Heart right ventricle (tissue), 16 donors: ENCODE results near the gene ELMO1. TPM values are rescaled to one million over a fixed set of nuclear protein-coding genes. Genes with fewer than 3 reads are reported as not detected.
A peak's percentile ranks its signal among the peaks of the same experiment; 100 is the strongest.

Source experiments
- ATAC-seq, 8 donors: fragments of 200-7000 bp; cut with Tn5 transposase; one replicate each; pipeline ENCODE4 v1.9.1; 2020; ENCODE audit warnings: mild to moderate bottlenecking in 8 of 8, moderate library complexity in 8 of 8, moderate number of reproducible peaks in 1 of 8
- DNase-seq, 2 donors: peaks; one replicate each; pipeline ENCODE4 v3.0.0-alpha.2; 2020
- H3K27ac ChIP-seq, 10 donors: fragments of 200-600 bp; sonication (generic) in 2 of 10; one replicate each; pipeline versions ENCODE4 v1.5.0 to v1.8.0; 2020 to 2022; ENCODE audit warnings: mild to moderate bottlenecking in 3 of 10
- H3K27me3 ChIP-seq, 7 donors: fragments of 200-600 bp; one replicate each; pipeline ENCODE4 v1.8.0; 2021 to 2022; ENCODE audit warnings: mild to moderate bottlenecking in 2 of 7
- H3K36me3 ChIP-seq, 9 donors: fragments of 200-600 bp; sonication (generic) in 1 of 9; one replicate each; pipeline versions ENCODE4 v1.5.0 to v1.8.0; 2020 to 2022; ENCODE audit warnings: mild to moderate bottlenecking in 2 of 9
- H3K4me1 ChIP-seq, 9 donors: fragments of 200-600 bp; sonication (generic) in 1 of 9; one replicate each; pipeline versions ENCODE4 v1.5.0 to v1.8.0; 2020 to 2022; ENCODE audit warnings: mild to moderate bottlenecking in 4 of 9
- H3K4me3 ChIP-seq, 10 donors: fragments of 200-600 bp; sonication (generic) in 2 of 10; one replicate each; pipeline versions ENCODE4 v1.5.0 to v1.8.0; 2020 to 2022; ENCODE audit warnings: mild to moderate bottlenecking in 7 of 10, moderate library complexity in 2 of 10
- H3K9me3 ChIP-seq, 11 donors: fragments of 200-600 bp in 10 of 11; sonication (generic) in 2 of 11; one replicate each; pipeline versions ENCODE4 v1.5.0 to v1.8.0; 2013 to 2022; ENCODE audit warnings: mild to moderate bottlenecking in 2 of 11, control low read depth in 1 of 11, moderate library complexity in 1 of 11
- CTCF ChIP-seq, 9 donors: fragments of 200-600 bp; sonication (generic) in 2 of 9; IDR thresholded peaks; one replicate each; pipeline versions ENCODE4 v1.5.0 to v1.8.0; 2021 to 2022; ENCODE audit warnings: antibody characterized with exemption in 9 of 9, mild to moderate bottlenecking in 5 of 9, moderate library complexity in 1 of 9
- WGBS, 2 donors: extraction: QIAGEN DNeasy Blood & Tissue Kit; methylation state at CpG; one replicate each; pipeline ENCODE4 v1.1.7; 2013; ENCODE audit warnings: inconsistent platforms in 1 of 2; 5-methylcytosine and 5-hydroxymethylcytosine counted together
- intact Hi-C, 10 donors: fragments of 100-400 bp; cut with DNase I; formaldehyde crosslinking; loops; one replicate each; pipeline versions ENCODE4 v1.11.1 to v1.14.2; 2022
- polyA plus RNA-seq, 2 donors: library from polyadenylated mRNA; stranded (reverse); fragments of 200-250 nt; gene quantifications; one replicate each; pipeline ENCODE4 v1.2.3, GENCODE V29; 2013
- total RNA-seq, 10 donors: library from RNA; stranded (reverse); fragmentation: NEBNext Ultra II Directional in 3 of 10; extraction: Animal tissue kit (Norgen Biotek cat#: 25700) in 3 of 10; gene quantifications; one replicate each; pipeline versions ENCODE4 v1.2.1 to v1.2.4, GENCODE V29; 2021 to 2023
- donor health status: Arrhythmogenic right ventricular cardiomyopathy.
- donor health status: ischemic (EF 13 %, LVEDD 7.1; RV severe dilation, severe dysfunction).
- donor health status: healthy with polysubstance abuse.
- donor health status: DM: no; HTN: yes; CAD: no.
- donor health status: DM: no; HTN: no; CAD: no.
- donor health status: ischemic (EF 25% LVEDD 6.9; RV normal size, moderate dysfunction).
- donor health status: ischemic (EF 25% LVEDD 5.7; RV mildly dilated, moderate dysfunction).
- donor health status: healthy.
- donor health status: DM: yes; HTN: yes; CAD: no.
- donor health status: Ischemic cardiomyopathy.
- donor health status: ischemic (EF 35%, LVEDD 5.7; RV mildly dilated, moderate dysfunction).
- donor health status: nonischemic (EF 11% LVEDD 7.7; RV severe dilation, severe dysfunction).
- donor health status: DM: yes; HTN: yes; CAD: no.
- donor health status: PGD.
- donor health status: ischemic (EF 29% LVEDD 5.4; RV normal size, mild dysfunction).
- donor health status: nonischemic (EF 23%, LVEDD 6.1; RV moderate dilation, normal function).

The ELMO1 gene
- total and polyA plus RNA-seq, 12 donors, result 8.5 to 18.0 (median 13.9) TPM

GRCh38 chr7:37040330-37040729 lies 408.3 kb downstream of the ELMO1 start:
- DNase-seq (no peak), ATAC-seq (no peak)
- 89 to 94% methylated on average over 4 of the region's 4 CpGs for WGBS, 2 donors
- no peak for TF ChIP-seq CTCF (IDR thresholded peaks at IDR 0.05)
- Histone ChIP-seq H3K9me3 (peaks cover 0 to 20% (median 12%) of the 10 kb centered on the region in 11 donors), H3K27ac (no peak overlapping the region), H3K4me1 (peaks cover 0 to 6% (median 0%) of the 10 kb centered on the region in 9 donors), H3K36me3 (peaks cover 0 to 8% (median 0%) of the 10 kb centered on the region in 9 donors), H3K4me3 (no peak overlapping the region), H3K27me3 (no peaks in the 10 kb centered on the region)
- intact Hi-C loops, result no loop called here

- TF ChIP-seq CTCF (IDR thresholded peaks at IDR 0.05), result no peak
- H3K27me3 ChIP-seq, result no peaks in the 10 kb centered on the region
- WGBS, 2 donors, result 86 to 87% methylated on average over 3 of the region's 3 CpGs
These were observed 409.4 kb downstream of the ELMO1 start for GRCh38 chr7:37039131-37039749.

GRCh38 chr7:37038706-37039105 lies 410.0 kb downstream of the ELMO1 start:
- Histone ChIP-seq H3K4me1 (peaks cover 0 to 8% (median 0%) of the 10 kb centered on the region in 9 donors), H3K4me3 (no peak overlapping the region), H3K36me3 (peaks cover 0 to 8% (median 0%) of the 10 kb centered on the region in 9 donors), H3K27ac (no peak overlapping the region), H3K9me3 (peaks cover 0 to 20% (median 12%) of the 10 kb centered on the region in 11 donors), H3K27me3 (no peaks in the 10 kb centered on the region)
- TF ChIP-seq CTCF (IDR thresholded peaks at IDR 0.05), result no peak
- DNase-seq (no peak), ATAC-seq (no peak)
- intact Hi-C loops, result no loop called here

More at GRCh38 chr7:37039131-37039749, 409.4 kb downstream of the ELMO1 start:
- peaks cover 0 to 8% (median 0%) of the 10 kb centered on the region in 9 donors for H3K36me3 ChIP-seq
- H3K4me3 ChIP-seq, result no peak overlapping the region
- DNase-seq (no peak), ATAC-seq (no peak)
- H3K4me1 ChIP-seq, result peaks cover 0 to 6% (median 0%) of the 10 kb centered on the region in 9 donors
- peaks cover 0 to 20% (median 12%) of the 10 kb centered on the region in 11 donors for H3K9me3 ChIP-seq
- intact Hi-C loops, result no loop called here
- no peak overlapping the region for H3K27ac ChIP-seq

- 68 to 76% methylated on average over 5 of the region's 5 CpGs for WGBS, 2 donors
- Histone ChIP-seq H3K27ac (no peak overlapping the region), H3K4me1 (peaks cover under 1 to 22% (median 8%) of the 10 kb centered on the region in 9 donors), H3K36me3 (peaks cover 0 to 8% (median 0%) of the 10 kb centered on the region in 9 donors), H3K4me3 (no peak overlapping the region), H3K27me3 (no peaks in the 10 kb centered on the region), H3K9me3 (peaks cover 0 to 20% (median 12%) of the 10 kb centered on the region in 11 donors)
- intact Hi-C loops, result no loop called here
- ATAC-seq (peak in 1 of 8 donors; percentile 37), DNase-seq (no peak)
- TF ChIP-seq CTCF (IDR thresholded peaks at IDR 0.05), result no peak
These were observed 411.4 kb downstream of the ELMO1 start for GRCh38 chr7:37037286-37037685.
